Retinal pigment epithelial cell (primary cell): Measurements from ENCODE around the gene COX8A.

Source experiments
- DNase-seq: peaks from one replicate; pipeline ENCODE4 v3.0.0-alpha.2; 2010; ENCODE audit warnings: low read depth
- H3K4me3 ChIP-seq: 2 replicates; pipeline ENCODE4 v1.5.1; 2011; ENCODE audit warnings: mild to moderate bottlenecking, low read length, control low read depth, moderate library complexity
- CTCF ChIP-seq: conservative IDR thresholded peaks from 2 replicates; pipeline ENCODE4 v1.5.1; 2011; ENCODE audit warnings: low read depth, low read length, control low read depth, inconsistent platforms

COX8A gene

GRCh38 chr11:64014356-64014755, 39.9 kb downstream of the COX8A start:
- no peak overlapping the region for H3K4me3 ChIP-seq
- DNase-seq: no peak
- no peak for TF ChIP-seq CTCF

GRCh38 chr11:64015510-64015909, 41.1 kb downstream of the COX8A start:
- H3K4me3 ChIP-seq: no peak overlapping the region
- no peak for TF ChIP-seq CTCF
- DNase-seq: no peak

GRCh38 chr11:64015935-64016845, 41.8 kb downstream of the COX8A start:
- no peak for TF ChIP-seq CTCF
- no peak for DNase-seq
- no peak overlapping the region for H3K4me3 ChIP-seq

GRCh38 chr11:64017945-64018224, 43.5 kb downstream of the COX8A start:
- no peak for DNase-seq
- H3K4me3 ChIP-seq: no peak overlapping the region
- no peak for TF ChIP-seq CTCF

GRCh38 chr11:64018310-64018709, 43.9 kb downstream of the COX8A start:
- TF ChIP-seq CTCF: no peak
- no peak for DNase-seq
- no peak overlapping the region for H3K4me3 ChIP-seq

- no peak for TF ChIP-seq CTCF
- H3K4me3 ChIP-seq: no peak overlapping the region
- DNase-seq: no peak
Observed at GRCh38 chr11:64019106-64020037, 45.0 kb downstream of the COX8A start.
